ENCODE data around the gene CXCL16. TPM values are rescaled to one million over a fixed set of nuclear protein-coding genes. Genes with fewer than 3 reads are reported as not detected.
A peak's percentile ranks its signal among the peaks of the same experiment; 100 is the strongest.
"Not testable (repeated sequence)": the region's sequence is repeated elsewhere in the genome, so short reads cannot be mapped to it uniquely, and the experiment has no call there.

The CXCL16 gene
- total and polyA plus RNA-seq, 2 of the 13 experiments (the other 11 are each of a cell fraction or from before 2014, with no cell fraction given) = 9.4 to 101 TPM

DNA sequence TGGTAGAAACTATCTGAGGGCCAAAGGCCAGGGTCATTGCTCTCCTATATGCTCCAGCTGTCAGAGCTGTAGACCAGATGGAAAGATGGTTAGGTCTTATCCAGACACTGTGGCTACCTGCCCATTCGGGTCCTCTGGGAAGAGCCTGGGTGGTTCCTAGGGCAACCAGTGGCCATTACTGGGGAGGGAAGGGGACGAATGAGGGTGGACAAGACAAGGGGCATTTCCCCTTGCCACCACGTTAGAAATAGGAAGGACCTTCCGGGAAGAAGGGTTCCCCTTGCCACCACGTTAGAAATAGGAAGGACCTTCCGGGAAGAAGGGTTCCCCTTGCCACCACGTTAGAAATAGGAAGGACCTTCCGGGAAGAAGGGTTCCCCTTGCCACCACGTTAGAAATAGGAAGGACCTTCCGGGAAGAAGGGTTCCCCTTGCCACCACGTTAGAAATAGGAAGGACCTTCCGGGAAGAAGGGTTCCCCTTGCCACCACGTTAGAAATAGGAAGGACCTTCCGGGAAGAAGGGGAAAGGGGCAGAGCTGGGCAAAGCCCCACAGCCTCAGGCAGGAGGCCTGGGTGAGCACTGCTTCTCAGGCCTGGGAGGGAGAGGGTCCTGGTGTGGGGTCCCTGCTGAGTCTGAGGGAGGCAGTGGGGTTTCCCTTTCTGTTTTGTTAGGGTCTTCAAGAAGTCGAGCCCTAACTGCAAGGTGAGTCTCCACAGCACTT is 25.2 kb downstream of the CXCL16 start:
- H3K4me2 ChIP-seq (ENCODE audit: low read depth, low read length); H3K9ac ChIP-seq (ENCODE audit: insufficient read depth, low read depth, low read length); H3K4me3 ChIP-seq (replicated peaks in 1 of 3; ENCODE audit: insufficient read depth in 1 of 3, low read depth in 2 of 3, low read length in 3 of 3); BruUV-seq (replicated peaks); DNase-seq (ENCODE audit: low spot score); CTCF ChIA-PET (ENCODE audit: low intra/inter-chr PET ratio, low total read pairs); H3K27me3 ChIP-seq (ENCODE audit: control insufficient read depth in 1 of 2, insufficient read depth in 2 of 2, low read length in 2 of 2); in situ Hi-C loops (cut with HindIII; ENCODE audit: extremely low pct_ligation_motif_present, low pct_unique_long_range_greater_than_20kb); H3K27ac ChIP-seq (ENCODE audit: extremely low read length, insufficient read depth, low read length); H3K9me3 ChIP-seq (ENCODE audit: low read length); H4K20me1 ChIP-seq (ENCODE audit: insufficient read depth, low read length); ATAC-seq; H2AFZ ChIP-seq (ENCODE audit: low read length): not testable (repeated sequence)
- Histone ChIP-seq H3K79me2 (ENCODE audit: insufficient read depth, low read length) (peaks cover 19% of the 10 kb centered on the region), H3K36me3 (replicated peaks in 1 of 2; ENCODE audit: control insufficient read depth in 1 of 2, insufficient read depth in 2 of 2, low read length in 2 of 2) (peaks cover 11 to 32% of the 10 kb centered on the region in 2 experiments; a peak in 4 of 5 replicates), H3K4me1 (ENCODE audit: insufficient read depth, low read length) (peaks cover 40% of the 10 kb centered on the region)
- peak; percentile 37 for FAIRE-seq
- 95% methylated on average over 8 of the region's 15 CpGs for WGBS (ENCODE audit: low lambda C conversion rate)
- intact Hi-C loops (cut with micrococcal nuclease; ENCODE audit: unreplicated experiment) = loop anchor here (10.0 kb wide), 1 partner anchor 250 kb away; the partner anchor contains the start of gene SPAG7
- POLR2A ChIA-PET = interaction anchor here (1.2 kb wide), 1 partner anchor 16 kb away, joined by 3 read pairs; no protein-coding TSS in a partner anchor

DNA sequence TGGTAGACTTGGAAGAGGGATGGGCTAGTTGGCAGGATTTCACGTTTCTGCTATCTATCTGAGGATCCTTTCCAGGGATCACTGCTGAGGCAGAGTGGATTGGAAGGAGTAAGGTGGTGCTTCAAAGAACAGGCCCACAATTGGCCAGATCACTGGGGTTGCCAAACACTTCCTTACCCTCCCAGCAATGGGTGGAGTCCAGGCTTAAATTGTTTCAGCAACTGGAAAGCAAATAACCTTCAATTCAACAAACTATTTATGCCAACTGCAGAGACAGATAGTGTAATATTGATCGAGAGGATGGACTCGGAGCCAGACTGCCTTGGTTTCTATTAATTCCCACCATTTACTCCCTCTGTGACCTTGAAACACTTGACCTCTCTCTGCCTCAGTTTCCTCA is 27.2 kb downstream of the CXCL16 start:
- H3K79me2 ChIP-seq (ENCODE audit: insufficient read depth, low read length) = peaks cover 19% of the 10 kb centered on the region
- TF ChIP-seq KLF6 (CRISPR knock-in tag; IDR thresholded peaks at IDR 0.05) (no peak), RCOR2 (CRISPR knock-in tag; IDR thresholded peaks at IDR 0.05) (no peak), SETDB1 (CRISPR knock-in tag; IDR thresholded peaks at IDR 0.05; ENCODE audit: borderline replicate concordance) (no peak)
- BruUV-seq (replicated peaks) = no TSS peak
- H3K4me1 ChIP-seq (ENCODE audit: insufficient read depth, low read length) = peaks cover 39% of the 10 kb centered on the region
- CTCF ChIA-PET (ENCODE audit: low intra/inter-chr PET ratio, low total read pairs) = no interaction called here
- POLR2A ChIA-PET = interaction anchor here (2.4 to 5.9 kb wide), 3 partner anchors 8 to 62 kb away, joined by 24 to 83 read pairs (median 64); partner anchors contain the start of genes MED11 and TM4SF5
- in situ Hi-C loops (cut with HindIII; ENCODE audit: extremely low pct_ligation_motif_present, low pct_unique_long_range_greater_than_20kb) = no loop called here
- no peak overlapping the region for H3K27ac ChIP-seq (ENCODE audit: extremely low read length, insufficient read depth, low read length)
- no peaks in the 10 kb centered on the region for H3K9me3 ChIP-seq (ENCODE audit: low read length)
- no peaks in the 10 kb centered on the region; the same call in 1 of the 2 replicates for H4K20me1 ChIP-seq (ENCODE audit: insufficient read depth, low read length)
- 83% methylated on average over 3 of the region's 3 CpGs for WGBS (ENCODE audit: low lambda C conversion rate)
- no peak for FAIRE-seq
- peak overlapping the region; percentile 90 for H3K4me2 ChIP-seq (ENCODE audit: low read depth, low read length)
- DNase-seq (ENCODE audit: low spot score) = no peak
- no peak overlapping the region for H2AFZ ChIP-seq (ENCODE audit: low read length)
- no peaks in the 10 kb centered on the region for H3K27me3 ChIP-seq (ENCODE audit: control insufficient read depth in 1 of 2, insufficient read depth in 2 of 2, low read length in 2 of 2)
- peaks cover 8 to 16% of the 10 kb centered on the region in 2 experiments; a peak in 4 of 5 replicates for H3K36me3 ChIP-seq (replicated peaks in 1 of 2; ENCODE audit: control insufficient read depth in 1 of 2, insufficient read depth in 2 of 2, low read length in 2 of 2)
- intact Hi-C loops (cut with micrococcal nuclease; ENCODE audit: unreplicated experiment) = loop anchor here (10.0 kb wide), 1 partner anchor 252 kb away; the partner anchor contains the start of gene SPAG7
- no peak for ATAC-seq
- no peak overlapping the region; a peak in 1 of 6 replicates for H3K4me3 ChIP-seq (replicated peaks in 1 of 3; ENCODE audit: insufficient read depth in 1 of 3, low read depth in 2 of 3, low read length in 3 of 3)
- H3K9ac ChIP-seq (ENCODE audit: insufficient read depth, low read depth, low read length) = no peak overlapping the region

Measured in HepG2 (cell line).